B cell (primary cell): Measurements from ENCODE around the gene PDLIM7. TPM values are rescaled to one million over a fixed set of nuclear protein-coding genes. Genes with fewer than 3 reads are reported as not detected.

ENCODE experiments used
- ATAC-seq: fragments of 200-7000 bp; cut with Tn5 transposase; one replicate; pipeline ENCODE4 v1.10.0; 2021; ENCODE audit warnings: low read depth, mild to moderate bottlenecking, moderate number of reproducible peaks, moderate library complexity
- CTCF ChIA-PET: fragments of 350-600 bp; sonication (Branson Sonifier 250); formaldehyde crosslinking; loops from one replicate; lab custom pipeline; 2021; ENCODE audit warnings: antibody characterized with exemption, inconsistent platforms; lab: Charles Lee
- POLR2A ChIA-PET: fragments of 350-600 bp; sonication (Branson Sonifier 250); formaldehyde crosslinking; loops from one replicate; lab custom pipeline; 2021; ENCODE audit warnings: antibody characterized with exemption; lab: Charles Lee
- DNase-seq: peaks from one replicate; pipeline ENCODE4 v3.0.0; 2013
- H2AFZ ChIP-seq: 2 replicates; pipeline ENCODE4 v1.6.1; 2012; ENCODE audit warnings: mild to moderate bottlenecking, low read depth, low read length; ENCODE audit not compliant: insufficient read depth, poor library complexity, severe bottlenecking
- H3K27ac ChIP-seq, 2 donors: 1 replicate in 1 of 2; 2 replicates in 1 of 2; pipeline ENCODE4 v1.5.1; 2012 to 2013; ENCODE audit warnings: low read length in 2 of 2, mild to moderate bottlenecking in 2 of 2, moderate library complexity in 1 of 2
- H3K27me3 ChIP-seq, 4 experiments: fragments of 200-600 bp in 1 of 4; sonication (generic) in 1 of 4; replicated peaks in 1 of 4; 1 replicate in 2 of 4; 2 replicates in 2 of 4; pipeline versions ENCODE4 v1.6.1 to v1.7.0; 2013 to 2016; ENCODE audit warnings: low read length in 3 of 4, mild to moderate bottlenecking in 2 of 4, mixed read lengths in 1 of 4, moderate library complexity in 1 of 4; ENCODE audit not compliant: insufficient read depth in 4 of 4, control insufficient read depth in 3 of 4; ENCODE audit errors: control extremely low read depth in 1 of 4
- H3K36me3 ChIP-seq, 2 experiments: replicated peaks in 1 of 2; 1 replicate in 1 of 2; 2 replicates in 1 of 2; pipeline versions ENCODE4 v1.6.1 to v1.7.1; 2013; ENCODE audit warnings: low read length in 1 of 2; ENCODE audit not compliant: insufficient read depth in 2 of 2, control insufficient read depth in 1 of 2; ENCODE audit errors: control extremely low read depth in 1 of 2, extremely low read depth in 1 of 2
- H3K4me1 ChIP-seq, 2 donors: fragments of 200-600 bp in 1 of 2; sonication (generic) in 1 of 2; 1 replicate in 1 of 2; 2 replicates in 1 of 2; pipeline versions ENCODE4 v1.5.1 to v1.6.1; 2013 to 2017; ENCODE audit warnings: low read length in 2 of 2; ENCODE audit not compliant: control insufficient read depth in 2 of 2, insufficient read depth in 2 of 2
- H3K4me2 ChIP-seq: replicated peaks from 2 replicates; pipeline ENCODE3; 2012; ENCODE audit warnings: mild to moderate bottlenecking, low read depth, low read length; ENCODE audit not compliant: poor library complexity, severe bottlenecking
- H3K4me3 ChIP-seq, 5 experiments: fragments of 200-600 bp in 1 of 5; sonication (generic) in 1 of 5; 1 replicate in 3 of 5; 2 replicates in 2 of 5; pipeline versions ENCODE4 v1.5.1 to v1.7.0; 2011 to 2016; ENCODE audit warnings: low read length in 4 of 5, mild to moderate bottlenecking in 4 of 5, low read depth in 2 of 5, control low read depth in 1 of 5, moderate library complexity in 1 of 5; ENCODE audit not compliant: insufficient read depth in 1 of 5; ENCODE audit errors: control extremely low read depth in 1 of 5, extremely low read depth in 1 of 5
- H3K79me2 ChIP-seq: fragments of 200-600 bp; sonication (generic); one replicate; pipeline ENCODE4 v1.6.0; 2016; ENCODE audit warnings: low read length; ENCODE audit not compliant: control insufficient read depth, insufficient read depth
- H3K9ac ChIP-seq: fragments of 200-600 bp; sonication (generic); 2 replicates; pipeline ENCODE4 v1.6.1; 2017; ENCODE audit warnings: mild to moderate bottlenecking, low read length, moderate library complexity
- H3K9me3 ChIP-seq, 3 donors: one replicate each; pipeline versions ENCODE4 v1.6.1 to v1.7.1; 2013; ENCODE audit warnings: low read length in 2 of 3; ENCODE audit not compliant: control insufficient read depth in 2 of 3, insufficient read depth in 1 of 3; ENCODE audit errors: control extremely low read depth in 1 of 3
- H4K20me1 ChIP-seq: 2 replicates; pipeline ENCODE4 v1.6.0; 2012; ENCODE audit warnings: mild to moderate bottlenecking, low read length; ENCODE audit not compliant: insufficient read depth, control insufficient read depth, poor library complexity, severe bottlenecking
- H3K27ac Mint-ChIP-seq: one replicate; pipeline ENCODE4 v1.8.0; 2021; ENCODE audit warnings: mixed read lengths
- H3K27me3 Mint-ChIP-seq: one replicate; pipeline ENCODE4 v1.8.0; 2021; ENCODE audit warnings: mixed read lengths
- H3K4me1 Mint-ChIP-seq: one replicate; pipeline ENCODE4 v1.8.0; 2021; ENCODE audit warnings: mixed read lengths
- H3K4me3 Mint-ChIP-seq: one replicate; pipeline ENCODE4 v1.8.0; 2021; ENCODE audit warnings: mixed read lengths
- H3K9me3 Mint-ChIP-seq: one replicate; pipeline ENCODE4 v1.8.0; 2022; ENCODE audit warnings: mixed read lengths; ENCODE audit not compliant: insufficient read depth
- CTCF ChIP-seq: fragments of 200-600 bp; IDR thresholded peaks from one replicate; pipeline ENCODE4 v1.8.0; 2022; ENCODE audit warnings: antibody characterized with exemption, mild to moderate bottlenecking
- EZH2 ChIP-seq: IDR thresholded peaks from 2 replicates; pipeline ENCODE4 v1.6.1; 2012; ENCODE audit warnings: borderline replicate concordance, low read depth, mild to moderate bottlenecking, moderate library complexity, low read length; ENCODE audit not compliant: insufficient read depth, poor library complexity, severe bottlenecking
- WGBS: methylation state at CpG from one replicate; pipeline ENCODE4 v1.1.5; 2013; ENCODE audit warnings: missing lambda C conversion rate; ENCODE audit not compliant: insufficient coverage; 5-methylcytosine and 5-hydroxymethylcytosine counted together
- intact Hi-C: fragments of 100-400 bp; cut with micrococcal nuclease; formaldehyde crosslinking; loops from one replicate; pipeline ENCODE4 v1.10.0; 2022
- polyA plus RNA-seq: library from polyadenylated mRNA; depleted of rRNA; stranded (reverse); fragments of >200 nt; gene quantifications from 2 replicates; pipeline ENCODE4 v1.2.3, GENCODE V29; 2012
- total RNA-seq, 2 donors: library from RNA; stranded (reverse); fragments of 120-200 nt in 1 of 2; gene quantifications; 1 replicate in 1 of 2; 2 replicates in 1 of 2; pipeline versions ENCODE4 v1.2.3 to v1.2.4, GENCODE V29; 2013 to 2022

The PDLIM7 gene
- total and polyA plus RNA-seq, 2 donors (not counting 1 experiment from before 2014, with no cell fraction given) = 23.9 to 25.8 TPM

- Histone ChIP-seq H3K36me3 (peaks cover 0 to 49% of the 10 kb centered on the region in 2 experiments), H3K9ac (no peak overlapping the region), H3K27me3 (no peaks in the 10 kb centered on the region), H3K4me3 (no peak overlapping the region), H3K79me2 (peaks cover 39% of the 10 kb centered on the region), H4K20me1 (peaks cover 23% of the 10 kb centered on the region), H3K9me3 (no peaks in the 10 kb centered on the region), H3K4me1 (peaks cover 2 to 21% of the 10 kb centered on the region in 2 donors), H3K27ac (no peak overlapping the region), H2AFZ (no peak overlapping the region), H3K4me2 (no peak overlapping the region)
- ChIA-PET POLR2A (interaction anchor here (0.6 to 1.2 kb wide), 2 partner anchors 13 to 598 kb away, joined by 3 read pairs; no protein-coding TSS in a partner anchor), CTCF (interaction anchor here (1.3 kb wide), 2 partner anchors 117 to 119 kb away, joined by 3 read pairs; no protein-coding TSS in a partner anchor)
- intact Hi-C loops = no loop called here
- DNase-seq (no peak), ATAC-seq (no peak)
- Mint-ChIP-seq H3K27ac (no peak overlapping the region), H3K27me3 (no peaks in the 10 kb centered on the region), H3K4me3 (no peak overlapping the region), H3K9me3 (no peaks in the 10 kb centered on the region), H3K4me1 (peaks cover 35% of the 10 kb centered on the region)
- 96% methylated on average over 2 of the region's 2 CpGs for WGBS
- TF ChIP-seq EZH2 = no peak
- no peak for TF ChIP-seq CTCF
Measured at GRCh38 chr5:177520916-177521513, 23.6 kb upstream of the PDLIM7 start.

- Histone ChIP-seq H4K20me1 (peaks cover 26% of the 10 kb centered on the region), H2AFZ (no peak overlapping the region), H3K9me3 (no peaks in the 10 kb centered on the region), H3K27ac (no peak overlapping the region), H3K4me2 (no peak overlapping the region), H3K27me3 (no peaks in the 10 kb centered on the region), H3K9ac (no peak overlapping the region), H3K36me3 (peaks cover 0 to 47% of the 10 kb centered on the region in 2 experiments), H3K79me2 (peaks cover 39% of the 10 kb centered on the region), H3K4me3 (no peak overlapping the region), H3K4me1 (peaks cover 7 to 27% of the 10 kb centered on the region in 2 donors)
- ChIA-PET CTCF (no interaction called here), POLR2A (interaction anchor here (0.6 kb wide), 1 partner anchor 598 kb away, joined by 3 read pairs; no protein-coding TSS in a partner anchor)
- ATAC-seq (no peak), DNase-seq (no peak)
- 90% methylated on average over 3 of the region's 3 CpGs for WGBS
- Mint-ChIP-seq H3K4me1 (peaks cover 42% of the 10 kb centered on the region), H3K4me3 (no peak overlapping the region), H3K27me3 (no peaks in the 10 kb centered on the region), H3K9me3 (no peaks in the 10 kb centered on the region), H3K27ac (peak overlapping the region; percentile 2)
- TF ChIP-seq CTCF (no peak), EZH2 (no peak)
- intact Hi-C loops = no loop called here
Measured at GRCh38 chr5:177520271-177520670, 22.9 kb upstream of the PDLIM7 start.
